Thyroid gland (tissue), 4 donors: Measurements from ENCODE around the gene NCSTN.

Source experiments
- CTCF ChIP-seq, 6 experiments: fragments of 200-600 bp in 3 of 6; fragments of 450-650 bp in 3 of 6; sonication (generic) in 3 of 6; IDR thresholded peaks; one replicate each; pipeline ENCODE4 v1.5.1; 2016 to 2019; ENCODE audit warnings: antibody characterized with exemption in 6 of 6, mild to moderate bottlenecking in 2 of 6, inconsistent platforms in 1 of 6, moderate library complexity in 1 of 6
- POLR2A ChIP-seq, 2 donors: fragments of 450-650 bp; IDR thresholded peaks; one replicate each; pipeline ENCODE4 v1.6.1; 2017; ENCODE audit warnings: antibody characterized with exemption in 2 of 2, mild to moderate bottlenecking in 2 of 2, moderate library complexity in 1 of 2

GRCh38 chr1:160399544-160400222, 56.5 kb downstream of the NCSTN start:
- TF ChIP-seq CTCF (IDR thresholded peaks at IDR 0.05) (no peak), POLR2A (IDR thresholded peaks at IDR 0.05) (no peak)
